DMS114 treated with DMSO at 0.1 percent for 48 hours (cell line): Measurements from ENCODE around the gene FAM168B.

Source experiments
- DNase-seq: peaks from one replicate; lab custom pipeline; 2025; ENCODE audit not compliant: unreplicated experiment; lab: John Stamatoyannopoulos, UW

Gene FAM168B

DNA sequence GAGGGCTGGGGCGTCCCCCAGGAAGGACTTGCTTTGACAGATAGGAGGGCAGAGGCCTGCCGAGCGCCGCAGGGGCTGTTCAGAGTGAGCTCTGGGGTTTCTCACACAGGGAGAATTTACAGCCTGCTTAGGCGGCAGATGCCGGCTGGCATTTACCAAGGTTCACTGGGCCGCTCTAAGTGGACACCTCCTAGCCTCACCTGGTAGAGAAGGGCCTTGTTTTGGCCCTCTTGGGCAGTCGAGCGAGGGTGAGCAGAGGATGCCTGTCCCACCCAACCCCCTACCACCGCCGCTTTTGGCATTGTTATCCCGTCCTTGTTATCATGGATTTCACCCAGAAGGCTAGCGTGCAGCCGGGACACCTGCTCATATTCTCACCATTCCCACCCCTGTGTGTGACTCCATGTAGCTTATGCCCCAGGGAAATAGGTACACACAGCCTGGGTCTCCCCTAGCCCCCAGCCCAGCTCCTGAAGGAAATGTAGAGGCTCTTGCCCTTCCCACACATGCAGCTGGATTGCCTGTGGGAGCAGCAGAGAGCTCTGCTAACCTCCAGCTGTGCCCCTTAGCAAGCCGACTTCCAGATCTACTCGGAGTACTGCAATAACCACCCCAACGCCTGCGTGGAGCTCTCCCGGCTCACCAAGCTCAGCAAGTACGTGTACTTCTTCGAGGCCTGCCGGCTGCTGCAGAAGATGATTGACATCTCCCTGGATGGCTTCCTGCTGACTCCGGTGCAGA, 52.4 kb downstream of the FAM168B start:
- no peak for DNase-seq

DNA sequence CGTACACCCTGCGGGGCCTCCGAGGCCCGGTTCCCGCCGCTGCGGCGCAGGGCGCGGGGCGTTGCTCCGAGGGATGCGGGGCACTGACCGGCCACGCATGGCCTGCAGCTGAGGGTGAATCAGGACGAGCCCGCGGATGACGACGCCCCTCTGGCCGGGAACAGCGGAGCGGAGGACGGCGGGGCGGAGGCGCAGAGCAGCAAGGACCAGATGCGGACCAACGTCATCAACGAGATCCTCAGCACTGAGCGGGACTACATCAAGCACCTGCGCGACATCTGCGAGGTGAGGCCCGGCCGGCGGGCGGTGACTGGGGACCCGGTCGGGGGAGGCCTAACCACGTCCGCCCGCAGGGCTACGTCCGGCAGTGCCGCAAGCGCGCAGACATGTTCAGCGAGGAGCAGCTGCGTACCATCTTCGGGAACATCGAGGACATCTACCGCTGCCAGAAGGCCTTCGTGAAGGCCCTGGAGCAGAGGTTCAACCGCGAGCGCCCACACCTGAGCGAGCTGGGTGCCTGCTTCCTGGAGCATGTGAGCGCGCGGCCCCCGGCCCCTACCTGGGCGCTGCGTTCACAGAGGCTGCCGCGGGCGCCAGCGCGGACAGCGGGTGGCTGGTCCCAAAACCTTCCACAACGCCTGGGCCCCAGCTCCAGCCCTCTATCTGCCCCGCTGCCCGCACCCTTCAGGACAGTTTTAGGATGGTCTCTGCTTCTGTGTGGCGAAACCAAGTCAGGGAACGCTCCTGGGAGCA, 53.2 kb downstream of the FAM168B start:
- no peak for DNase-seq

DNA sequence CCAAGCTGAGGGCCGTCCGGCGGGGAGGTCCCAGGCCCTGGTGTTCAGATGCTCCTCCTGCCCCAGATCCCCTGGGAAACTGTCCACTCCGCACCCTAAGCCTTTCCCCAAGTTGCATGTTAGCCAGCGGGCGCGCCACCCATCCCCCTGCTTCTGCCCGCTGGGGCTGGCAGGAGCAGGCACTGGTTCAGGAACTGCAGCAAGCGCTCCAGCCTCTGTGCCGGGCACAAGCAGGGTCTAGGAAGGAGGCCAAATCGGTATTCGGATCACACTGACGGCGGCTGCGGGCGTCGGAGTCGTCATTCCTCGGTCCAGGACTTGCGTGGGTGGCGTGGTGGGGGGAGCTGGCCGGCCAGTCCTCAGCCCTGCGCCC, 53.7 kb downstream of the FAM168B start:
- DNase-seq, result no peak

DNA sequence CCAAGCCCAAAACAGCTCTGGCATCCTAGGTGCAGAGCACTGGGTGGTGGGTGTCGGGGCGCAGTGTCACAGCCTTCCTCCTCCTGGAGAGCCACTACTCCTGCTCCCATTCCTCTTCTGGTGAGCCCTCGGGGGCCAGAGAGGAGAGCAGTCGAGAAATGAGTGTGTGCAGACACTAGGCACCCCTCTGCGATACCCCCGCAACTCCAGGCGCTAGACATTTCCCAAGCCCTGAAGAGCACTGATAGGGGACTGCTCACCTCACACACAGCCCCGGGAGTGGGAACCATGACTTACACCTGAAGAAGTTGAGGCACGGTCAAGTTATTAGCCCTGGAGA, 54.2 kb downstream of the FAM168B start:
- no peak for DNase-seq

DNA sequence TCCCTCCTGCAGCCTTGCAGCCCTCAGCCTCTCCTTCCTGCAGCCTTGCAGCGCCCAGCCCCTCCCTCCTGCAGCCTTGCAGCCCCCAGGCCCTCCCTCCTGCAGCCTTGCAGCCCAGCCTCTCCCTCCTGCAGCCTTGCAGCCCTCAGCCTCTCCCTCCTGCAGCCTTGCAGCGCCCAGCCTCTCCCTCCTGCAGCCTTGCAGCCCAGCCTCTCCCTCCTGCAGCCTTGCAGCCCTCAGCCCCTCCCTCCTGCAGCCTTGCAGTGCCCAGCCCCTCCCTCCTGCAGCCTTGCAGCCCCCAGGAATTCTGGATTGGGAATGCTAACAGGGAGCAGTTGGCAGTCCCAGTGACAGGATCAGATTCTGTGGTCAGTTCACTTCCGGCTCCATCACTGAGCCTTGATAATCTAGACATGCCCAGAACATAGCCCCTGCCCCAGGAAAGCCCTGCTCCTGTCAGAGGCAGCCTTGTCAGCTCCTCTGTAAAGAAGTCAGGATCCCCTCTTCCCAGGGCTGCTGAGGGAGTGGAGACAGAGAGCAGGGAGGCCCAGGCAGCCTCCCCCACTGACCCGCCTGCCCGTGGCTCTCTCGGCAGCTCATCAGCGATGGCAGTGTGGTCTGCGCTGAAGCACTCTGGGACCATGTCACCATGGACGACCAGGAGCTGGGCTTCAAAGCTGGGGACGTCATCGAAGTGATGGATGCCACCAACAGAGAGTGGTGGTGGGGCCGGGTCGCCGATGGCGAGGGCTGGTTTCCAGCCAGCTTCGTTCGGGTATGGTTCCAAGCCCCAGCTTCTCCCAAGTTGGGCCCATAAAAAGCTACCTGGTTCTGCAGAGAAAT, 54.8 kb downstream of the FAM168B start:
- no peak for DNase-seq

DNA sequence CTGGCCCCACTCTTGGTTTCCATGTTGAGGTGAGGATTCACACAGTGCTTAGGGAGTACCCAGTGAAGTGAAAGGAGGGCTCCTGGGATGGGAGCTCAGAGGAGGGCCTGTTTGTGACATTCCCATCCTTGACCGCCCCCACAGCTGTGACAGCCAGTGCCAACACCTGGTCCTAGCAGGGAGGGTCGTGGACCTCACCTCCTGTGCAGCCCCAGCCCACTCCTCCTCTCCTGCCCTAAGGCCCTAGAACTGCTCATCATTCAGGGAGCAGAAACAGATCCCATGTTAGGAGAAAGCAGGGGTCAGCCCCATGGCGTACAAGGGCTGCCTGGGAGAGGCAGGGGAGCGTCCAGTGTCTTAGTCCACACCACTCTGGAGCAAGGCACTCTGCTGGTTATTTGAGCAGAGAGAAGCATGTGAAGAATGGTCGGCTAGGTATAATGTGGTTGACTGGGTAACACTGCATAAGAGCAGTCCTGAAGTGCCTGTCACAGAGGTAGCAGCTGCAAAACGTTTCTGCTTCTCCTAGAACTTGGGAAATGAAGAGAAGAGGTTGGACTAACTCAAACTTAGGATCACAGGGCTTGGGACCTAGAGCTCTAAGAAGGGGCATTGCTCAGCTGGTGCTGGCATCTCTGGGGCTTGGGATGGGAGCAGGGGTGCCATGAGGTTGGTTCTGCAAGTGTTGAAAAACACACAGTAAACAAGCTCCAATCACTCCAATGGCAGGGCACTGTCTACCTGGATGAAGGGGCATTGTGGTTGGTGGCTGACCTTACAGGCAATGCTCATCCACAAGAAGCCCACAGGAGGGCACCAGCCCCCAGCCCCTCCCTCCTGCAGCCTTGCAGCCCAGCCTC, 55.6 kb downstream of the FAM168B start:
- no peak for DNase-seq

DNA sequence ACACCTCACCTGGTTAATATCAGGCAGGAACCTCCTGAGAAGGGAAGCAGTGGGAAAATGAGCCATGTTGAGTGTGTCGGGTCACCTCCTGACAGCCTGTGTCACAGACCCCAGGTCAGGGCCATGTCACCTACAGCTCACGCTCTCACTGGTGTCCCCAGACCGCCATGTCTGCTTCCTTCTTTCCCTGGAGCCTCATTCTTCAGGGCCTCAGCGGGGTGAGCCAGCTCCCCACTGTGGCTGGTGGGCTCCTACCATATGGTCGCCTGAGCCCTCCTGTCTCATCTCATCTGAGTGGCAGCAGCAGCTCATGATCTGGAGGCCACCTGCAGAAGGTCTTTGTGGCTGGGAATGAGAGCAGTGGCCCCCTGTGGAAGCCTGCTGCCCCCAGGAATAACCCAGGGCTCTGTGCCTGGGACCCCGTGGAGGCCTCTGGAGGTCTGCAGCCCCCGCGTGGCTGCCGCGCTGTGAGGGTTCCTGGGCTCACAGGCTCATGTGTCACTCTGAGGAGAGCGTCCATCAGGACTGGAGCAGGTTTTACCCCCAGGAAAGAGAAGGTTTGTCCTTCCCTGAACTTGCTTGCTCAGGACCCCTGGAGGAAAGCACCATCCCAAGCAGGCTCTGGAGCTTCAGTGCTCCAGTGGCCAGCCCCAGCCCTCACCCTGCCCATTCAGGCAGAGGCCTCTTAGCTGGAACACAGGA, 56.4 kb downstream of the FAM168B start:
- DNase-seq, result no peak

DNA sequence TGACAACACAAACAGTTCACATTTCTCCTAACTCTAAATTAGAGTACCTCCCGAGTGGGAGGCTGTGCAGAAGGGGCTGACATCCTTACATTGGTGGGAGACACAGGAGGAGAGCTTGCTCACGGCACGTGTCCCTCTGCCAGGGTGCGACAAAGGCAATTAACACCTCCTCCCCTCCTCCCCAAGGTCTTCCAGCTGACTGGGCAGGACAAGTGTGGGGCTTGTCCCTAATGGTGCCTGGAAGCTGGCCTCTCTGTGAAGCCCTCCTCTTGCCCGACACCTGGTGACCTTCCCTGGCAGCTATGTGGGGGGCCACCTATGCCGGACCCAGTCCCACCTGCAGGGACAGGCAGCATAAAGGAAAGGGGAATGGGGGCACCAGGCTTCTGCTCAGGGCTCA, 57.0 kb downstream of the FAM168B start:
- no peak for DNase-seq

DNA sequence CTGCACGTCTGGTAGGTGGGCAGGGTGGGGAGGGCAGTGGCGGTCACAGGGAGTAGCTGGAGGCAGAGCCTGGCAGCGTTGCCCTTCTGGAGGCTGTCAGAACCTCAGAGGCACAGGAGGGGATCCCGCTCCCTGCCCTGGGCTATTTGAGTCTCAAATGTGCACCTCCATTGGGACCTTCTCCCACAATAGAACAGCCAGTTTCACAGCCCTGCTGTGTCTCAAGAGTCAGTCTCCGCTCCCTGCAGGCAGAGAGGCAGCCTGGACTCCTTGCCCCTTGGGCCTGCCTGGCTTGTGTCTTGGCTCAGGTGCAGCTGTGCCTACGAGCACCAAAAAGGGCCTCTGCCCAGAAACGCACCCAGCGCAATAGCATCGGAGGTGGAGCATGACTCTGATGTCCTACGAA, 57.4 kb downstream of the FAM168B start:
- no peak for DNase-seq

DNA sequence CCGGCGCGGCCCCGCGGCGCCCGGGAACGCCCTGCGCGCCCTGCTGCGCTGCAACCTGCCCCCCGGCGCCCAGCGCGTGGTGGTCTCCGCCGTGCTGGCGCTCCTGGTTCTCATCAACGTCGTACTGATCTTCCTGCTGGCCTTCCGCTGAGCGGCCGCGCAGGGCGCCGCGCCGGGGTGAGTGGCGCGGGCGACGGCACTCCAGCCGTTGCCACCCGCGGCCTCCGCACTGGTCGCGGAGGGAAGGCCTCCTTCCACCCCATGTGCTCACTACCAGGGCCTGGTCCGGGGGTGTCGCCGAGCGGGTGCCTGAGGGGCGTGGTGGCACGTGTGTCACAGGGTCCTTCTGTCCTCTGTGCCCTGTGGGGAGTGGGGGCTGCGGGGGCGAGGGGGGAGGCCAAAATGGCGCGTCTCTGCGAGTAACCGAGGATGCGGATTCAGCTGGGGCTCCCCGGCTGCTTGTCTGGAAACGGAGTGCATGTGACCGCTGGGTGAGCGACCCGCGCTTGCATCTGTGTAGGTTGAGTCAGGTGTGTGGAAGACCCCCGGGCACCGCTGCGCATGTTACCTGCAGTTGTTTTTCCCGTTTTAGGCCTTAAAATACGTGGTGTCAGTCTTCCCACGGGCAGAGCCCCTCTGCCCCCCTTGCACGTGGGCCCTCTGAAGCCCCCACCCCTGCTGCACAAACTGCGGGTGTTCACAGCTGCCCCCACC, 58.0 kb downstream of the FAM168B start:
- no peak for DNase-seq

DNA sequence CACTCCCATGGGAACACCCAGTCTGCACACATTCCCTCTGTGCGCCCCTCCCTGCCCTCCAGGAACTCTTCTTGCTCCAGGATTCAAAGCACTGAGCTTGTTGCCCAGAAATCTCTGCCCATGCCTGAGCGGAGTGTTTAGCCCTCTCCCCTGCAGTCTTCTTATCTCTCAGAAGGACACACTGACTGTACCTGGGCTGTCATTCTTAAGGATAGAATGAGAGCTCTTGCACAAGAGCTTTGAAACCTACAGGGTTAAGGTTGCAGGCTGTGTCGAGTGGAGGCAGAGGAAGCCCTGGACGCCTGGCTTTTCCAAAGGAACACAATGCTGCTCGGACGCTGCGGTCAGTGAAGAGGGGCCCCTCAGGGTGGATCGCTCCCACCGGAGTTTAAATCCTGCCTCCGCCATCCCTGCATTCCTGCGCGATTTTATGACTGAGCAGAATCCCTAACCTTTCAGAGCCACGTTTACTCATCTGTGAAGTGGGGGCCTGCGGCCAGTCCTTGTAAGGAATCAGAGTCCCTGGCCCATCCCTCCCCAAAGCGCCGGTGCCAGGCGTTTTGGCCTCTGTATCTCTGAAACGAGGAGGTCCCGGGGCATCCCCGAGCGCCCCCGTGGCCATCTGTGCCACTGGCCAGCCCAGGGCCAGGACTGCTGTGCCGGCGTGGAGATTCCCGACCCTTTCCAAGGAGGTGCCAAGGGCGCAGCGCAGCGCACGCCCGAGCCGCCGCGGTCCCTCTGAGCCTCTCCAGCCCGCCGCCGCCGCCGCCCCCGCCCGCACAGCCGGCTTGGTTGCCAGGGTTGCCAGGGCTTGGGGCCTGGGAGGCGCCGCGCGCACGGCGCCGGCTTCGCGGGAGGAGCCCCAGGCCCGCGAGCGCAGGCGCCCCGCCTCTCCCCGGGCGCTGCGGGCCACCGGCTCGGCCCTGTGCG, 58.9 kb downstream of the FAM168B start:
- DNase-seq, result no peak

DNA sequence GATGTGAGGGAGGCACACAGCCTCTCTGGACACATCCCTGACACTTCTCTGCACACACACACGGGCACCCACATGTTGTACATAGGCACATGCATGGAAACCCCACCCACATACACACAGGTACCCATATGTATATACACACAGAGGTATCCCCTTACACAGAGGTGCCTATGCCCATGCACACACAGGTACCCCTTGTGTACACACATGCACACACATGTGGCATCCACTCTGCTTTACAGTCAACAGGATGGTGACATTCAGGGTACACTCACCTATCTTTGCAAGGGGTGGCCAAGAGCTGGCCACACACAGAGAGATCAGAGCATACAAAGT, 59.5 kb downstream of the FAM168B start:
- no peak for DNase-seq

DNA sequence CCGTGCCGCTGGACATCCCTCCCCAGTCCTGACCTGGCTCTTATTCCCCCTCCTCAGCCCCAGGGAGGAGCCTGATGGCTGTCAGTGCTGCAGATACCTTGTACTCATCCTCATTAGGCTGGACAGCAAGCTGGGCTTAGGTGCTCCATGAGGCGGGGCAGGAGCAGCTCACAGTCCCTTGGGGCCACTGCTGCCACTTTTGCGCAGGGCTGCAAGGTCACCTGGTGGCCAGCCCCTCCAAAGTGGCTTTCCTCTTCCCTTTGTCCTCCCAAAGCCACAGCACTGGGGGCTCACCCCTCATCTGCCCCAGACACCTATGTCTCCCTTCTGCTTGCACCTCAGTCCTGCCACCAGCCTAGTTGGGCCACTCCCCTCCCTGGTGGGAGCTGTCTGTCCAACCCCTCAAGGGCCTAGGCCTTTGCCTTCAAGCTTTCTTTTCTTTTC, 60.8 kb downstream of the FAM168B start:
- no peak for DNase-seq

DNA sequence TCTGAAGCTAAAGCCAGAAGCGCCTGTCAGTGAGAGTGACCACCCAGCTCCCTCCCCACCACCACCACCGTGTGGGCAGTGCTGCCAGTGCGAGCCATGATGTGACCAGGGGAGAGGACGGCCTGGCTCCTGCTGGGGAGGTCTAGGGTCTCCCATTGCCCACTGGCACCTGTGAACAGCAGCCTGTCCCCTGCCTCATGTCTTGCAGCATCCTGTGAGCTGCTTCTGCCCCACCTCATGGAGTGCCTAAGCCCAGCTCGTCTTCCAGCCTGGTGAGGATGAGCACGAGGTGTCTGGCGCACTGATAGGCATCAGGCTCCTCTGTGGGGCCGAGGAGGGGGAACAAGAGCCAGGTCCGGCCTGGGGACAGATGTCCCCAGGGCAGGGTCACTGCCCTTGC, 61.4 kb downstream of the FAM168B start:
- DNase-seq, result no peak

DNA sequence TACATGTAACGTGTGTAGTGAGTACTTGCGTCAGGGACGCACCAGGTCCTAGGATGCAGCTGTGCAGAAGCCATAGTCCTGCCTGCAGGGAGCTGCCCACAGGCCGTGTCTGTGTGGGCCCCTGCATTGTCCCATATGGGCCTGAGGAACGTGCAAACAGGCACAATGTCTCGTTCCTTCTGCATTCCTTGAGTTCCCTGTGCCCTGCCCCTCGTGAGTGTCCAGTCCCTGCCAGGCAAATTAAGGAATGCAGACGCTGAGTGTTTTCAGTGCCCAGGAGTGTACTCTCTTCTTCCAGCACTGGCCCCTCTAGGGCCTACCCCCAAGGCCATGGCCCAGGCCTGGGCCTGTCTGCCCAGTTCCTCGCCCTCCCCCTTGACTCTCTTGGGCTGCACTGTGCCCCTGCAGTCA, 61.8 kb downstream of the FAM168B start:
- DNase-seq, result no peak

DNA sequence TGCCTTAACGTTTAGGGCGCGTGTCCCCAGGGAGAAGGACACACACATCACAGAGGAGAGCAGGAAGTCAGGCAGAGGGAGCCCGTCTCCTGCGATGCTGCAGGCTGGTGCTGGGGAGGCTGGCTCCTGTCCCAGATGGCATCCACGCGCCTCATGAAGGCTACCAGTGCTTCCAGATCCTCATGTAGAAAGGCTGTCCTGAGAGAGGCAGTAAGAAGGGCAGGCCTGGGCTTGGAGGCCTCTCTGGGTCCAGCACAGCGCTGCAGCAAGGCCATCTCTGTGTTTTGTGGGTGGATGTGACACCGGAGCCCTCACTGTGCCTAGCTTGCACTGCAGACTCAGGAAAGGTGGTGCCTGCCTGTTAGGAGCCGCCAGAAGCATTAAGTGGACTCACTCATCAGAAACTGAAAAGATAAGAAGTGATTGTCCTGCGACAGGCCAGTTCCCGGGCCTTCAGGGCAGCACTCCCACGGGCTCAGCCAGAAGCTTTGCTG, 62.7 kb downstream of the FAM168B start:
- DNase-seq, result no peak

DNA sequence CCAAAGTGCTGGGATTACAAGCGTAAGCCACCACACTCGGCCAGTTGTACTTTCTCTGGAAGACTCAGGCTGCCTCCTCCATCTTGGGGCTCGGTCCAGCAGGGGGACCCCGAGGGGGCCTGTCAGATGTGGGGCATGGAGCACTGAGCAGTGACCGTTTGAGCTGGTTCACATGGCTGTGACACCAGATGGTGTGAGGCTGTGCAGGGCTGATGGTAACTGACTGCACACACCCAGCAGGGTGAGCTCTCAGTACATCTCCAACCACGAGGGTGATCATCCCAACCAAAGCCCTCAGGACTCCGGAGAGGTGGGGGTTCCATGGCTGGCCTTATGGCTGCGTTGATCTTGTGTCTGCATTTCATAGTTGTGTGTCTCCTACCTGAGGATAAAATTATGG, 63.4 kb downstream of the FAM168B start:
- no peak for DNase-seq
